K562 (cell line): ENCODE measurements around the gene ACSL3. TPM values are rescaled to one million over a fixed set of nuclear protein-coding genes. Genes with fewer than 3 reads are reported as not detected.

Experiments
- ATAC-seq: fragments of 200-7000 bp; cut with Tn5 transposase; 3 replicates; pipeline ENCODE4 v1.9.1; 2020; ENCODE audit warnings: moderate library complexity
- BruUV-seq: library from RNA; stranded (reverse); fragments of 400-500 nt; replicated peaks from 2 replicates; lab custom pipeline; 2021; lab: Mats Ljungman, UMichigan
- CTCF ChIA-PET: fragments of 300-600 bp; formaldehyde crosslinking; extraction: SDS; loops from one replicate; lab custom pipeline; 2021; ENCODE audit warnings: low intra/inter-chr PET ratio; lab: Yijun Ruan, JAX
- POLR2A ChIA-PET: fragments of 300-600, 350-650 bp; sonication (Branson Sonifier 250); formaldehyde crosslinking; extraction: SDS; loops from one replicate; lab custom pipeline; 2021; ENCODE audit warnings: antibody characterized with exemption, inconsistent platforms; lab: Yijun Ruan, JAX
- DNase-seq, 4 experiments: peaks; one replicate each; pipeline versions ENCODE4 v3.0.0 to v3.0.0-alpha.2; 2011 to 2018; ENCODE audit warnings: low spot score in 3 of 4, mixed read lengths in 3 of 4; ENCODE audit errors: extremely low read depth in 1 of 4
- FAIRE-seq: peaks from 2 replicates; lab custom pipeline; 2011; peaks lifted over from hg19 to GRCh38; lab: Jason Lieb, UNC
- H2AFZ ChIP-seq: 2 replicates; pipeline ENCODE4 v1.6.0; 2011; ENCODE audit warnings: low read depth, low read length, control low read depth, inconsistent platforms
- H3K27ac ChIP-seq: fragments of 200-600 bp; 3 replicates; pipeline ENCODE4 v1.8.0; 2011; ENCODE audit warnings: low read depth, mild to moderate bottlenecking, control low read depth, inconsistent platforms, low read length, moderate library complexity, mixed read lengths; ENCODE audit errors: extremely low read depth
- H3K27me3 ChIP-seq, 2 experiments: fragments of 300-600 bp in 1 of 2; 2 replicates in 1 of 2; 3 replicates in 1 of 2; pipeline versions ENCODE4 v1.6.0 to v1.8.0; 2011; ENCODE audit warnings: inconsistent platforms in 2 of 2, low read length in 2 of 2, mild to moderate bottlenecking in 1 of 2, mixed read lengths in 1 of 2, moderate library complexity in 1 of 2; ENCODE audit not compliant: control insufficient read depth in 2 of 2, insufficient read depth in 2 of 2
- H3K36me3 ChIP-seq: fragments of 300-600 bp; 3 replicates; pipeline ENCODE4 v1.8.0; 2011; ENCODE audit warnings: mild to moderate bottlenecking, low read length, inconsistent platforms; ENCODE audit not compliant: control insufficient read depth, insufficient read depth
- H3K4me1 ChIP-seq, 2 experiments: fragments of 200-600 bp in 1 of 2; replicated peaks in 1 of 2; 2 replicates in 1 of 2; 3 replicates in 1 of 2; pipeline versions ENCODE4 v1.5.1 to v1.8.0; 2011; ENCODE audit warnings: inconsistent platforms in 2 of 2, low read length in 2 of 2, mild to moderate bottlenecking in 1 of 2, mixed read lengths in 1 of 2, moderate library complexity in 1 of 2; ENCODE audit not compliant: control insufficient read depth in 2 of 2, insufficient read depth in 2 of 2
- H3K4me2 ChIP-seq: 2 replicates; pipeline ENCODE4 v1.6.1; 2011; ENCODE audit warnings: low read length, control low read depth, inconsistent platforms, mixed read lengths; ENCODE audit not compliant: insufficient read depth
- H3K4me3 ChIP-seq: fragments of 200-600 bp; sonication (generic), shearing (Covaris generic); 2 replicates; pipeline ENCODE4 v1.5.1; 2016; ENCODE audit warnings: control low read depth, inconsistent platforms
- H3K79me2 ChIP-seq: fragments of 200-600 bp; 3 replicates; pipeline ENCODE4 v1.8.0; 2011; ENCODE audit warnings: low read length, inconsistent platforms; ENCODE audit not compliant: control insufficient read depth, insufficient read depth
- H3K9ac ChIP-seq, 2 experiments: 2 replicates each; pipeline versions ENCODE4 v1.6.0 to v1.6.1; 2011; ENCODE audit warnings: low read depth in 2 of 2, low read length in 2 of 2, control low read depth in 1 of 2, inconsistent platforms in 1 of 2, mild to moderate bottlenecking in 1 of 2, mixed read lengths in 1 of 2; ENCODE audit not compliant: insufficient read depth in 1 of 2
- H3K9me1 ChIP-seq: one replicate; pipeline ENCODE4 v1.6.0; 2011; ENCODE audit warnings: inconsistent platforms, mild to moderate bottlenecking, low read length, moderate library complexity; ENCODE audit not compliant: control insufficient read depth, insufficient read depth
- H3K9me3 ChIP-seq: replicated peaks from 2 replicates; pipeline ENCODE4 v1.5.1; 2011; ENCODE audit warnings: low read depth, low read length, inconsistent platforms; ENCODE audit not compliant: control insufficient read depth, insufficient read depth
- H4K20me1 ChIP-seq: replicated peaks from 2 replicates; pipeline ENCODE4 v1.6.1; 2011; ENCODE audit warnings: low read length, inconsistent platforms, mixed read lengths; ENCODE audit not compliant: control insufficient read depth, insufficient read depth
- ATF7 ChIP-seq: fragments of 450-650 bp; IDR thresholded peaks from 2 replicates; pipeline ENCODE4 v1.7.1; 2014; ENCODE audit warnings: mild to moderate bottlenecking, moderate library complexity
- BDP1 ChIP-seq: IDR thresholded peaks from 3 replicates; pipeline ENCODE4 v1.6.1; 2011; ENCODE audit not compliant: insufficient read length, insufficient read depth
- CBX8 ChIP-seq: fragments of 200-600 bp; sonication (generic); IDR thresholded peaks from 2 replicates; pipeline ENCODE4 v1.6.1; 2012; ENCODE audit warnings: borderline replicate concordance, mixed run types, low read depth, mild to moderate bottlenecking, moderate library complexity, mixed read lengths, low read length, control low read depth, inconsistent platforms; ENCODE audit not compliant: poor library complexity, severe bottlenecking; ENCODE audit errors: extremely low read depth
- HDAC1 ChIP-seq, 2 experiments: fragments of 450-650 bp; IDR thresholded peaks; 2 replicates each; pipeline ENCODE4 v1.6.1; 2016 to 2017; ENCODE audit warnings: inconsistent platforms in 1 of 2, mild to moderate bottlenecking in 1 of 2, moderate library complexity in 1 of 2
- KLF1 ChIP-seq: fragments of 450-650 bp; IDR thresholded peaks from 2 replicates; pipeline ENCODE4 v1.6.1; 2016; ENCODE audit warnings: missing genetic modification characterization, missing compliant biosample characterization
- PBX2 ChIP-seq, 2 experiments: IDR thresholded peaks in 1 of 2; conservative IDR thresholded peaks in 1 of 2; 2 replicates each; pipeline ENCODE4 v1.6.1; 2016; ENCODE audit warnings: low read depth in 2 of 2, mild to moderate bottlenecking in 1 of 2, missing compliant biosample characterization in 1 of 2, missing genetic modification characterization in 1 of 2, moderate library complexity in 1 of 2
- RB1 ChIP-seq: fragments of 450-650 bp; IDR thresholded peaks from 2 replicates; pipeline ENCODE4 v1.6.1; 2017; ENCODE audit warnings: low read depth, mild to moderate bottlenecking
- SMAD3 ChIP-seq: fragments of 450-650 bp; formaldehyde crosslinking; conservative IDR thresholded peaks from 2 replicates; pipeline ENCODE4 v1.4.0; 2020; ENCODE audit warnings: mild to moderate bottlenecking
- TCFL5 ChIP-seq: fragments of 250-450 bp; sonication (Bioruptor Pico); conservative IDR thresholded peaks from 2 replicates; pipeline ENCODE4 v1.6.1; 2021; ENCODE audit warnings: mild to moderate bottlenecking, moderate library complexity, matching md5 sums
- TSC22D4 ChIP-seq: fragments of 450-650 bp; IDR thresholded peaks from 2 replicates; pipeline ENCODE4 v1.6.1; 2016; ENCODE audit warnings: missing genetic modification characterization, missing biosample characterization, control low read depth
- ZBTB1 ChIP-seq: sonication (generic); formaldehyde crosslinking; IDR thresholded peaks from 2 replicates; pipeline ENCODE4 v1.8.1; 2023; ENCODE audit warnings: missing genetic modification reagents, low read depth, mild to moderate bottlenecking, borderline replicate concordance
- ZNF134 ChIP-seq: fragments of 250-450 bp; sonication (Bioruptor Pico); conservative IDR thresholded peaks from 2 replicates; pipeline ENCODE4 v1.4.0; 2020
- ZNF511 ChIP-seq: sonication (generic); formaldehyde crosslinking; IDR thresholded peaks from 2 replicates; pipeline ENCODE4 v1.8.0; 2022; ENCODE audit warnings: mild to moderate bottlenecking, missing genetic modification reagents
- whole genome bisulfite sequencing: fragments of 100-300 bp; shearing (Covaris generic); methylation state at CpG from one replicate; pipeline ENCODE4 v1.1.6; 2016; ENCODE audit warnings: low coverage, mixed read lengths; ENCODE audit not compliant: insufficient coverage; ENCODE audit errors: missing lambda C conversion rate; 5-methylcytosine and 5-hydroxymethylcytosine counted together
- in situ Hi-C: fragments of 300-500 bp; cut with MboI; formaldehyde crosslinking; loops from 4 replicates; pipeline ENCODE4 v1.15.0; 2018; ENCODE audit warnings: inconsistent platforms, mixed read lengths
- intact Hi-C: fragments of 100-400 bp; cut with micrococcal nuclease; formaldehyde crosslinking; loops from 2 replicates; pipeline ENCODE4 v1.14.2; 2022
- polyA plus RNA-seq, 8 experiments: library from polyadenylated mRNA; depleted of rRNA in 4 of 8; stranded (reverse) in 5 of 8; unstranded in 3 of 8; fragments of >200 nt; fragmentation: Nextera tagmentation in 2 of 8; fragmentation: Illumina TruSeq in 1 of 8; extraction: Ambion mirVana in 2 of 8; extraction: Trizol in 1 of 8; gene quantifications; 2 replicates each; pipeline versions ENCODE4 v1.2.1 to v1.2.3, GENCODE V29; 2011 to 2014; ENCODE audit warnings: inconsistent platforms in 1 of 8, missing spikeins in 1 of 8
- total RNA-seq, 7 experiments: library from RNA; depleted of rRNA in 6 of 7; stranded (reverse); fragments of >200 nt in 6 of 7; fragmentation: Illumina TruSeq in 2 of 7; extraction: Trizol in 2 of 7; gene quantifications; 2 replicates each; pipeline versions ENCODE4 v1.2.1 to v1.2.3, GENCODE V29; 2011 to 2021; ENCODE audit warnings: low replicate concordance in 1 of 7

ACSL3 gene
- total and polyA plus RNA-seq, 9 of the 15 experiments (the other 6 are each of a cell fraction or from before 2014, with no cell fraction given), result 21.3 to 123 (median 85.2) TPM

- Histone ChIP-seq H2AFZ (no peak overlapping the region), H3K9me3 (no peaks in the 10 kb centered on the region)
- no TSS peak for BruUV-seq
- WGBS, result 83% methylated on average over 11 of the region's 11 CpGs
- no peak for DNase-seq
- CTCF ChIA-PET, result no interaction called here
- ATAC-seq, result no peak
- intact Hi-C loops, result no loop called here
- TF ChIP-seq ZNF134 (CRISPR knock-in tag), result no peak
- no peak for TF ChIP-seq SMAD3
- no peak for TF ChIP-seq ATF7
- TF ChIP-seq RB1, result no peak
- TF ChIP-seq BDP1, result no peak
- TF ChIP-seq KLF1, result no peak
- no peak for TF ChIP-seq HDAC1 (IDR thresholded peaks at IDR 0.05)
- TF ChIP-seq CBX8, result no peak
- TF ChIP-seq TCFL5 (CRISPR knock-in tag), result no peak
- TF ChIP-seq ZNF511 (CRISPR knock-in tag), result no peak
- no peak for TF ChIP-seq TSC22D4 (tag)
- TF ChIP-seq ZBTB1 (CRISPR knock-in tag), result no peak
- TF ChIP-seq PBX2 (CRISPR knock-in tag; IDR thresholded peaks at IDR 0.05; ENCODE audit: low read depth), result no peak
- TF ChIP-seq PBX2 (tag; conservative IDR thresholded peaks at IDR 0.05; ENCODE audit: low read depth), result no peak
- TF ChIP-seq, all 486 proteins: peak for 0
- in situ Hi-C loops, result no loop called here
- FAIRE-seq, result no peak
- Histone ChIP-seq H3K4me1 (peaks cover 0 to 10% of the 10 kb centered on the region in 2 experiments; a peak in 2 of 5 replicates), H3K27ac (no peak overlapping the region), H3K36me3 (no peaks in the 10 kb centered on the region), H3K4me3 (no peak overlapping the region), H3K9ac (no peak overlapping the region), H4K20me1 (no peaks in the 10 kb centered on the region), H3K27me3 (no peaks in the 10 kb centered on the region), H3K4me2 (no peak overlapping the region), H3K79me2 (no peaks in the 10 kb centered on the region), H3K9me1 (no peaks in the 10 kb centered on the region)
- POLR2A ChIA-PET, result no interaction called here
Observed at GRCh38 chr2:222854773-222855700, 5.8 kb upstream of the ACSL3 start.
